HUES64 (cell line): ENCODE measurements around the gene CYSRT1.
A peak's percentile ranks its signal among the peaks of the same experiment; 100 is the strongest.

ENCODE experiments used
- H3K27ac ChIP-seq: 2 replicates; pipeline ENCODE4 v1.7.0; 2013; ENCODE audit warnings: low read depth, low read length, inconsistent platforms
- H3K27me3 ChIP-seq: 2 replicates; pipeline ENCODE4 v1.6.1; 2013; ENCODE audit warnings: mild to moderate bottlenecking, low read length; ENCODE audit not compliant: insufficient read depth
- H3K36me3 ChIP-seq: 2 replicates; pipeline ENCODE4 v1.6.1; 2013; ENCODE audit warnings: mild to moderate bottlenecking, low read length; ENCODE audit not compliant: insufficient read depth
- H3K4me1 ChIP-seq: 2 replicates; pipeline ENCODE4 v1.6.1; 2013; ENCODE audit warnings: mild to moderate bottlenecking, low read length, moderate library complexity; ENCODE audit not compliant: insufficient read depth
- H3K4me3 ChIP-seq: 2 replicates; pipeline ENCODE4 v1.5.1; 2013; ENCODE audit warnings: mild to moderate bottlenecking, low read length, moderate library complexity
- H3K9ac ChIP-seq: 2 replicates; pipeline ENCODE4 v1.6.1; 2013; ENCODE audit warnings: mild to moderate bottlenecking, low read depth, low read length
- H3K9me3 ChIP-seq: 2 replicates; pipeline ENCODE4 v1.6.1; 2013; ENCODE audit warnings: low read depth, low read length; ENCODE audit not compliant: insufficient read depth
- WGBS: fragments of 150-250, 120-280 bp; methylation state at CpG from one replicate; pipeline ENCODE4 v1.1.7; 2013; ENCODE audit warnings: missing lambda C conversion rate; 5-methylcytosine and 5-hydroxymethylcytosine counted together

Gene CYSRT1

DNA sequence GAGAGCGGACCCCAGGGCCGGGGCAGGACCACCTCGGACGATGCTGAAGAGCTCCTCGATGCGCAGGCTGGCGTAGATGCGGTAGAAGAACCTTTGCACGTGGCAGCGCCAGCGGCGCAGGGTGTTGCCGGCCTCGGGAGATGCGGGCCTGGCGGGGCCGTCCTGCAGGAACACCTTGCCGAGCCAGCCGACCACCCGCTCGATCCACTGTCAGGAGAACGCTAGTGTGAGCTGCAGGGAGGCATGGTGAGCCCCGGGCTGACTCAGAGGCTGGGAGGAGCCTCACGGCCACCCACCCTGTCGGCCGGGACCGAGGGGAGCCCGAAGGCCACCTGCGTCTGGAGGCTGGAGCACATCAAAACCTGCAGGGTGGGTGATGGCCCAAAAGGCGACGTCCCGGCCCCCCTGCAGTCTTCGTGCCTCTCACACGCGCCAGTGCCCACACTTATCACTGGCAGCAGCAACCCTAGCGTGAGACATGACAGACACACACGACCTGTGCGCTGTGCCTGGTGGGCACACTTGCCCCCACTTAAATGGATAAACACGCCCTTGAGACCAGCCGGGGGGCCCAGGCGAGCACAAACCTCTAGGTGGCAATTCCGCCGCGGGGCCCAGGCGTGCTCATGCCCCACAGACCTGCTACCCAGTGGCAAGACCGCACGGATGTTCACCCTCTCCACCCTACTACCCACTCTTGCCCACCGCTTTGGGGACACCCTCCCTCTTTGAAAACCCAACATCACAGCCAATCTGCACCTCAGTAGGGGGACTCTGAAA is 39.9 kb upstream of the CYSRT1 start:
- H3K4me1 ChIP-seq, result 0 out of 2 replicates have a peak, but pooled peaks cover 3% of the 10 kb centered on the region
- H3K27ac ChIP-seq, result no peak overlapping the region
- no peak overlapping the region for H3K4me3 ChIP-seq
- no peak overlapping the region for H3K9ac ChIP-seq
- WGBS, result 95% methylated on average over 48 of the region's 48 CpGs
- no peaks in the 10 kb centered on the region for H3K9me3 ChIP-seq
- H3K36me3 ChIP-seq, result peaks cover 46% of the 10 kb centered on the region
- H3K27me3 ChIP-seq, result no peaks in the 10 kb centered on the region

- H3K4me1 ChIP-seq, result 0 out of 2 replicates have a peak, but pooled peaks cover 3% of the 10 kb centered on the region
- H3K27me3 ChIP-seq, result no peaks in the 10 kb centered on the region
- no peak overlapping the region for H3K27ac ChIP-seq
- no peak overlapping the region for H3K4me3 ChIP-seq
- H3K9me3 ChIP-seq, result no peaks in the 10 kb centered on the region
- 95% methylated on average over 19 of the region's 19 CpGs for WGBS
- peaks cover 42% of the 10 kb centered on the region for H3K36me3 ChIP-seq
- H3K9ac ChIP-seq, result no peak overlapping the region
Measured at GRCh38 chr9:137185921-137186320, 39.1 kb upstream of the CYSRT1 start.

GRCh38 chr9:137186385-137186784 is 38.6 kb upstream of the CYSRT1 start:
- no peak overlapping the region for H3K27ac ChIP-seq
- no peak overlapping the region for H3K9ac ChIP-seq
- peaks cover 42% of the 10 kb centered on the region for H3K36me3 ChIP-seq
- 0 out of 2 replicates have a peak, but pooled peaks cover 3% of the 10 kb centered on the region for H3K4me1 ChIP-seq
- no peaks in the 10 kb centered on the region for H3K9me3 ChIP-seq
- no peak overlapping the region for H3K4me3 ChIP-seq
- WGBS, result 90% methylated on average over 6 of the region's 6 CpGs
- no peaks in the 10 kb centered on the region for H3K27me3 ChIP-seq

- H3K4me3 ChIP-seq, result peak overlapping the region; percentile 92
- H3K9ac ChIP-seq, result peak overlapping the region; percentile 81; the same call in 1 of the 2 replicates
- peaks cover 42% of the 10 kb centered on the region for H3K36me3 ChIP-seq
- no peaks in the 10 kb centered on the region for H3K27me3 ChIP-seq
- H3K4me1 ChIP-seq, result 0 out of 2 replicates have a peak, but pooled peaks cover 3% of the 10 kb centered on the region
- H3K9me3 ChIP-seq, result no peaks in the 10 kb centered on the region
- WGBS, result 93% methylated on average over 15 of the region's 15 CpGs
- no peak overlapping the region for H3K27ac ChIP-seq
Measured at GRCh38 chr9:137187386-137187785, 37.6 kb upstream of the CYSRT1 start.

DNA sequence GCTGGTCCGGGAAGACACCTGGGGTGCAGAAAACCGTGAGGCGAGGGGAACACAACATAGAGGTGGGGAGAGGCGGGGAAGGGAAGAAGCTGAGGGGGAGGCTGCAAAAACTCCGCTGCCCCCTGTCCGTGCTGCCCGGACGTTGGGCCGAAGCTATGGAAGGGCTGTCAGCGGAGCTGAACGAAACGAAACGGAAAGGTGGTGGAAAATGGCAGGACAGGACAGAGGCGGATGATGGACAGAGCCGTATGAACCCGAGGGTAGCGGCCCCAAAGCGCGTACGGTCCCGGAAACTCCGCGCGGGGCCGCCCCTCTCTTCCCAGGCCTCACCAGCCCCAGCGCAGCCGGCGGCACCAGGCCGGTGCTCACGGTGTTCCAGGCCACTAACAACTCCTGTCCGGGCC is 36.9 kb upstream of the CYSRT1 start:
- Histone ChIP-seq H3K9me3 (no peaks in the 10 kb centered on the region), H3K4me1 (0 out of 2 replicates have a peak, but pooled peaks cover 3% of the 10 kb centered on the region), H3K36me3 (peaks cover 35% of the 10 kb centered on the region), H3K27me3 (no peaks in the 10 kb centered on the region), H3K27ac (peak overlapping the region; percentile 67; the same call in 1 of the 2 replicates), H3K4me3 (peak overlapping the region; percentile 92), H3K9ac (peak overlapping the region; percentile 81)
- WGBS, result 1% methylated on average over 31 of the region's 31 CpGs

DNA sequence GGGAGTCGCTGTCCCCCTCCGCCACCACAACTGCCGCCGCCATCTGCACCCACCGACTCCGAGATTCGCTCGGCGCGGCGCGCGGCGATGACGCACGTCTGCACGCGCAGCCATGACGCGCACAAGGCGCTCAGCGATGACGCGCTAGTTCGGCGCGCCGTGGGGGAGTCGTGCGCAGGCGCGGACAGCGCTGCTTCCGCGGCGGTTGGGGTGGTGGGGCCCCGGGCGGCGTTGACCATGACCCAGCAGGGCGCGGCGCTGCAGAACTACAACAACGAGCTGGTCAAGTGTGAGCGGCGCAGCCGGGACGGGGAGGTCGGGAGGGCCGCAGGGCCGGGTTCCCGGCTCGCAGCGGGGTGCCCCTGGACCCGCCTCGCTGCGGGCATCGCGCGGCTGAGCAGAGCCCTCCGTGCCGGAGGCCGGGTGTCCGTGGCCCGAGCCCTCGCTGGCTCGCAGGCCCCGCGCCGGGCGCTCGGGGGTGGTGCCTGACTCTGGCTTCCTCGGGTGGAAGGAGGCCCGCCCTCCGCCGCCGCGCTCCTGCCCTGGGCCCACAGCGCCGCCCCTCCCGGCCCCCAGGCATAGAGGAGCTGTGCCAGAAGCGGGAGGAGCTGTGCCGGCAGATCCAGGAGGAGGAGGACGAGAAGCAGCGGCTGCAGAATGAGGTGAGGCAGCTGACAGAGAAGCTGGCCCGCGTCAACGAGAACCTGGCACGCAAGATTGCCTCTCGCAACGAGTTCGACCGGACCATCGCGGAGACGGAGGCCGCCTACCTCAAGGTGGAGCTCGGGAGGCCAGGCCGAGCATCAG is 36.3 kb upstream of the CYSRT1 start, which contains the start of the genes ANAPC2 and SSNA1:
ANAPC2 (minus strand) TSS at position 71 of the 807 bp plus-strand sequence; CDS start at position 43, 28 bp downstream.
SSNA1 (plus strand) TSS at position 187 of the 807 bp plus-strand sequence; CDS start at position 238, 51 bp downstream.
- peak within 1 kb of the TSS; percentile 96; the same call in 1 of the 2 replicates for H3K27ac ChIP-seq
- no peaks in the 10 kb centered on the region for H3K9me3 ChIP-seq
- 0 out of 2 replicates have a peak, but pooled peaks cover 3% of the 10 kb centered on the region for H3K4me1 ChIP-seq
- no peaks in the 10 kb centered on the region for H3K27me3 ChIP-seq
- H3K4me3 ChIP-seq, result peak within 1 kb of the TSS; percentile 92
- H3K9ac ChIP-seq, result peak within 1 kb of the TSS; percentile 81
- H3K36me3 ChIP-seq, result peaks cover 29% of the 10 kb centered on the region
- WGBS, result under 1% methylated on average over 98 of the region's 98 CpGs

DNA sequence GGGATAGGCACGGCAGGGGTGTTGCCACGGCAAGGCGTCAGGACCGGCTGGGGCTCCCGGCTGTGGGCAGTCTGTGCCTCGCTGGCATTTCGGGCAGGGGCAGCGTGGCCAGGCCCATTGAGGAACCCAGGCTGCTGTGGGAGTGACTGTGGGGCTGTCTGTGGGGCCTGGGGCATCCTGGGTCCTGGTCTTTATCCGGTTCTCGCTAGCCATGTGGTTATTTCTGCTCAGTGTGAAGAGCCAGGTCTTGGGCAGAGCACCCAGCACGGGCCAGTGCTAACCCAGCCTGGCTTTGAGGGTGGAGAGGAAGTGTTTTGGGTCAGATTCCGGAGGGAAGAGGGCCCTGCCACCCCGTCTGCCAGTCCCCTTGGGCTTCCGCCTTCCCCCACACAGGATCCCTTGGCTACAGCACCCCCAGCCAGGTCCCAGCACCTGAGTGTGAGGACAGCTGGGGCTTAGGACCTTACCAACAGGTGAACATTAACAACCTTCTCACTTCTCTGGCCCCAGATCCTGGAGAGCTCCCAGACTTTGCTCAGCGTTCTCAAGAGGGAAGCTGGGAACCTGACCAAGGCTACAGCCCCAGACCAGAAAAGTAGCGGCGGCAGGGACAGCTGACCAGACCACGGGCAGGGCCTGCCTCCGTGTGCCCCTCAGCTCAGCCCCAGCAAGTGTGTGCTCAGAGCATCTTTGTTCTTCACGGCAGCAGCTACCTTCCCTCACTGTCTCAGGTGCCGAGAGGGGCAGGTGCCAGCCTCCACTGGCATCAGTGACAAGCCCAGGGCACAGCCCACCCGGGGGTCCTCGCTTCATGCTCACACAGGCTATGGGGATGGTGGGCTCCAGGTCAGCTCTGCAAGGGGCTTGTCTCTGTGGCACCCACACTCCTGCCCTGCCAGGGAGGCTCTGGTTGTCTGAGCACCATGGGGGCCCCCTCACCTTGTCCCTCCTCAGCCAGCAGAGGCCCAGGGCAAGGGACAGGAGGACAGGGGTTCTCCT is 35.4 kb upstream of the CYSRT1 start:
- peak overlapping the region; percentile 92 for H3K4me3 ChIP-seq
- no peaks in the 10 kb centered on the region for H3K27me3 ChIP-seq
- H3K27ac ChIP-seq, result no peak overlapping the region; the same call in 1 of the 2 replicates
- H3K9ac ChIP-seq, result peak overlapping the region; percentile 81
- H3K36me3 ChIP-seq, result peaks cover 23% of the 10 kb centered on the region
- no peaks in the 10 kb centered on the region for H3K9me3 ChIP-seq
- peaks cover 4% of the 10 kb centered on the region; the same call in 1 of the 2 replicates for H3K4me1 ChIP-seq
- WGBS, result 52% methylated on average over 23 of the region's 23 CpGs

GRCh38 chr9:137190315-137190856 is 34.6 kb upstream of the CYSRT1 start:
- no peaks in the 10 kb centered on the region for H3K9me3 ChIP-seq
- no peaks in the 10 kb centered on the region for H3K27me3 ChIP-seq
- H3K9ac ChIP-seq, result no peak overlapping the region
- H3K4me3 ChIP-seq, result no peak overlapping the region
- no peak overlapping the region for H3K27ac ChIP-seq
- peaks cover 8% of the 10 kb centered on the region; the same call in 1 of the 2 replicates for H3K4me1 ChIP-seq
- WGBS, result 92% methylated on average over 9 of the region's 9 CpGs
- peaks cover 15% of the 10 kb centered on the region for H3K36me3 ChIP-seq

- Histone ChIP-seq H3K27me3 (no peaks in the 10 kb centered on the region), H3K27ac (no peak overlapping the region), H3K36me3 (peaks cover 8% of the 10 kb centered on the region), H3K4me3 (no peak overlapping the region), H3K9me3 (no peaks in the 10 kb centered on the region), H3K9ac (no peak overlapping the region), H3K4me1 (peaks cover 8% of the 10 kb centered on the region; the same call in 1 of the 2 replicates)
- WGBS, result 91% methylated on average over 3 of the region's 3 CpGs
Measured at GRCh38 chr9:137191245-137191644, 33.7 kb upstream of the CYSRT1 start.
